ENCODE measurements around the gene CHRNB2.

CHRNB2 gene

GRCh38 chr1:154547105-154547732, 20.4 kb upstream of the CHRNB2 start:
- Mint-ChIP-seq H3K27ac (no peak overlapping the region), H3K27me3 (ENCODE audit: low read depth) (no peaks in the 10 kb centered on the region), H3K4me3 (no peak overlapping the region), H3K4me1 (ENCODE audit: low read depth) (peaks cover 12% of the 10 kb centered on the region), H3K9me3 (no peaks in the 10 kb centered on the region), H3K36me3 (ENCODE audit: low read depth) (peaks cover 21% of the 10 kb centered on the region)

DNA sequence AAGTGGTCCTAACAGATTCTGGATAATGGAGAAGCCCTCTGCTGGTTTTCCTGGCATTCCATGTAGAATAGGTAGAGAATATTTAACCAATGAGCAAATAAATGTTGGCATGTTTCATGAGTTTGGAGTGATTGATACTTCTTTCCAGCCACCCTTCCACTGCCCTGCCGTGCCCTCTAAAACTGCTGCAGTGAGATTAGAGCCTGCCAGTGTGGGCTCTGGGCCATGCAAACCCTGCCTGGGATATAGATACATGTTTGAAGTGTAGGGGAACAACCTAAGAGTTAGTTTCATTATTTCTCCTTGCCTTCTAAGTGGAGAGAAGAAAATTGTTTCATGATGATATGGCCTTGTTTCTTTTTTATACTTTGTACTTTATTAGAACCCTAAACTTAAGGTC, 19.6 kb upstream of the CHRNB2 start:
- peaks cover 14% of the 10 kb centered on the region for H3K4me1 Mint-ChIP-seq (ENCODE audit: low read depth)

DNA sequence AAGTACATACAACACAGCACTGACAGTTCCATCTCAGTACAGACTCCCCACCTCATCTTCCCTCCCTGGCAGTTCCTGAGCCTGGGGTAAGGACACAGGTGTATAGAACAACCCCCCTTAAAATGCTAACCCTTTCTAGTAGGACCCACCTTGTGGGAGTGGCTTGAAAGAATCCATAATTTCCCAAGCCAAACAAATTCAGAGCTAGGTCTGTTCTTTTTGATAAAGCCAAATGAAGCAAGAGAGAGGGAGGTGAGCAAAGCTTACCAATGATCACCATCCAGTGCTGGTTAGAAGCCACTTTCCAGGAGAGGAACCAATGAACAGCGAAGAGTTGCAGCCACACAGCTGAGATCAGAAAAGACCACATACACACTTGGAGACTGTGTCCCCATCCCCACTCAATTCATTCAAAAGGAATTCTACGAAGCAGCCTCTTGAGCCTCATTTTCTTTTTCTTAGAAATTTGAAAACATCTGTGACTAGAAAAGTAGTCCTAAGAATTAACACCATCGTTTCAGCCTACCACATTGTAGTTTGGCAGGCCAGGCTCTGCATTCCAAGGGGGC, 18.3 kb upstream of the CHRNB2 start:
- H3K4me1 Mint-ChIP-seq (ENCODE audit: low read depth), result peaks cover 17% of the 10 kb centered on the region
- H3K27me3 Mint-ChIP-seq (ENCODE audit: low read depth), result no peaks in the 10 kb centered on the region
- H3K9me3 Mint-ChIP-seq, result no peaks in the 10 kb centered on the region
- H3K36me3 Mint-ChIP-seq (ENCODE audit: low read depth), result peaks cover 35% of the 10 kb centered on the region
- H3K4me3 Mint-ChIP-seq, result no peak overlapping the region
- H3K27ac Mint-ChIP-seq, result no peak overlapping the region

More for the DNA sequence above, 19.6 kb upstream of the CHRNB2 start:
- Mint-ChIP-seq H3K36me3 (ENCODE audit: low read depth) (peaks cover 24% of the 10 kb centered on the region), H3K27ac (no peak overlapping the region), H3K27me3 (ENCODE audit: low read depth) (no peaks in the 10 kb centered on the region), H3K9me3 (no peaks in the 10 kb centered on the region), H3K4me3 (no peak overlapping the region)

DNA sequence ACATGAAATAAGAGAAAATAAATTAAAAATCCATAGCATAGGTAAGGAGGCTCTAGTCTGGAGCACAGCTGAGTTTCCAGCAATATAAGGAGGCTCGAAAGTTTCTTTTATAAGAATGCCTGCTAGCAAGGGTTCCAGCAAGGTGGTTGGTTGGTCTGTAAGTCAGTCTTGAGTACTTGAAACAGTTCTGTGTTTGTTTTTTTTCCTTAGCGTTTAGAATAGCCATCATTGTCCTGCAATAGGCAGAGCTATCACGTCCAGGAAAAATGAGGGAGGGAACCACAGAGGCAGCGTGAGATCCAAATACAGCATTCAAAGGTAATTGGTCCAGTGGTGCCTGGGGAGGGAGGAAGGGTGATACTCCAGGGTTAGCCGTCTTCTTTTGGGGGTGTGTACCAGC, 17.5 kb upstream of the CHRNB2 start:
- H3K4me3 Mint-ChIP-seq, result no peak overlapping the region
- H3K27ac Mint-ChIP-seq, result no peak overlapping the region
- peaks cover 42% of the 10 kb centered on the region for H3K36me3 Mint-ChIP-seq (ENCODE audit: low read depth)
- peaks cover 17% of the 10 kb centered on the region for H3K4me1 Mint-ChIP-seq (ENCODE audit: low read depth)
- H3K9me3 Mint-ChIP-seq, result no peaks in the 10 kb centered on the region
- no peaks in the 10 kb centered on the region for H3K27me3 Mint-ChIP-seq (ENCODE audit: low read depth)

DNA sequence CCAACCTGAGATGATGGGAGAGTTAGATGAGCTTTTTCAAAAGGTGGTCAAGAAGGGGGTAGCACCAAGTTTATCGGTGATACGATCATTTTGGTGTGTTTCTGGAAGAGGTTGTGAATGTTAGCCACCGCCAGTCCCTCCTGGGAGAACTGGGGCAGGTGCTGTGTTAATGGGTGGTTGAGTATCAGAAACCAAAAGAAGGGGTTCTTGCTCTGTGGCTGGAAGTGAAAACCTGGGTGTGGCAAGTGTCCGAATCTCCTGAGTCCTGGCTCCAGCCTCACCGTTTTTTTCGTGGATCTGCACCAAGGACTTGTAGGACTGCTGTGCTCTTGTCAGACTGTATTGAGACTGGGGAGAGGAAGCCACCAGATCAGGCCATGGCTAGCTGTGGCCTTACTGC, 16.9 kb upstream of the CHRNB2 start:
- Mint-ChIP-seq H3K36me3 (ENCODE audit: low read depth) (peaks cover 47% of the 10 kb centered on the region), H3K4me1 (ENCODE audit: low read depth) (peaks cover 17% of the 10 kb centered on the region), H3K4me3 (no peak overlapping the region), H3K27me3 (ENCODE audit: low read depth) (no peaks in the 10 kb centered on the region), H3K27ac (no peak overlapping the region), H3K9me3 (no peaks in the 10 kb centered on the region)

GRCh38 chr1:154551474-154551873, 16.1 kb upstream of the CHRNB2 start:
- H3K36me3 Mint-ChIP-seq (ENCODE audit: low read depth), result peaks cover 47% of the 10 kb centered on the region
- no peak overlapping the region for H3K4me3 Mint-ChIP-seq

GRCh38 chr1:154552036-154552435, 15.5 kb upstream of the CHRNB2 start:
- peaks cover 47% of the 10 kb centered on the region for H3K36me3 Mint-ChIP-seq (ENCODE audit: low read depth)
- H3K27me3 Mint-ChIP-seq (ENCODE audit: low read depth), result no peaks in the 10 kb centered on the region
- no peak overlapping the region for H3K4me3 Mint-ChIP-seq
- H3K4me1 Mint-ChIP-seq (ENCODE audit: low read depth), result peaks cover 30% of the 10 kb centered on the region
- no peak overlapping the region for H3K27ac Mint-ChIP-seq
- no peaks in the 10 kb centered on the region for H3K9me3 Mint-ChIP-seq

More at GRCh38 chr1:154551474-154551873, 16.1 kb upstream of the CHRNB2 start:
- peaks cover 25% of the 10 kb centered on the region for H3K4me1 Mint-ChIP-seq (ENCODE audit: low read depth)
- H3K9me3 Mint-ChIP-seq, result no peaks in the 10 kb centered on the region
- no peak overlapping the region for H3K27ac Mint-ChIP-seq
- no peaks in the 10 kb centered on the region for H3K27me3 Mint-ChIP-seq (ENCODE audit: low read depth)

DNA sequence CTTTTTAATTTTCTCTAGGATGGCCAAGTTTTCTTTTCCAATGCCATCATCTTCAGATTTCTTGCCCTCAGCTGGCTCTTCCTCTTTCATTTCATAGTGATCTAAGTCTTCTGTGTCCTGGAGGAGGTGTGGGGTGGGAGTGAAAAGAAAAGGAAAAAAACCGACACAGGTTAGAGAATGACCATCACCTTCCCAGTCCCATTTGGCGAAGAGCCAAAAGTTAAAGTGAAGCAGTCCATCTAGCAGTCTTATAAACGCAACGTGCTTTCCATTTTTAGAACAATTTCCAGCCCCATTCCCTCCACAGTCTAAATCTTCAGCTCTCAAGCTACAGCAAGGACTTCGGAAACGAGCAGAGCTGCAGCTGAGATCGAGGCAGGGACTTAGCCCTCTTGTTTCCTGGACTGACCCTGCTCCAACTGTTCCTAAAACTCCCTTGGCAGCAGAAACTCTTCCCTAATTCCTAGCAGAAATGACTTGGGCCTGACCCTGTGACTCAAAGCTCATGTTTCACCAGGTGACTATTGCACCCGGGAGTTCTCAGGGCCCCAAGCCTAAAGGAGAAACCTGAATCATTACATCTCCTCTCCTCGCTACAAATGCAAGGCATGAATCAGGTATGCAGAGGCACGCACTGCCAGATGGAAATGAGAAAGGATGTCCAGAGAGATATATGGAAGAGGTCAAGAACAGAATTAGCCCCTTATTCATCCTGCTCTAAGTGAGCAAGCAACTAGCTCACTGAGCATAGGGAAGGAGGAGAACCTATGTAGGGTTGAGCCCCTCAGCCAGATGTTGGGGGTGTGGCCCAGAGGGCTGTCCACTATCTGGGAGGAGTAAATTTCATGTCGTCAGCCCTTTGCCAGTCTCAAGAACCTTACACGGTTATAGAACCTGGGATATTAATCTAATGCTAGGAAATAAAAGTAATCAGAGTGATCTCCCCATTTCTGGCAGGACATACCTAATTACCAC, 14.2 kb upstream of the CHRNB2 start:
- H3K27ac Mint-ChIP-seq, result no peak overlapping the region
- no peak overlapping the region for H3K4me3 Mint-ChIP-seq
- H3K36me3 Mint-ChIP-seq (ENCODE audit: low read depth), result peaks cover 53% of the 10 kb centered on the region
- no peaks in the 10 kb centered on the region for H3K27me3 Mint-ChIP-seq (ENCODE audit: low read depth)
- no peaks in the 10 kb centered on the region for H3K9me3 Mint-ChIP-seq
- H3K4me1 Mint-ChIP-seq (ENCODE audit: low read depth), result peaks cover 38% of the 10 kb centered on the region

- H3K36me3 Mint-ChIP-seq (ENCODE audit: low read depth), result peaks cover 38% of the 10 kb centered on the region
- peaks cover 1% of the 10 kb centered on the region for H3K27me3 Mint-ChIP-seq (ENCODE audit: low read depth)
- peaks cover 39% of the 10 kb centered on the region for H3K4me1 Mint-ChIP-seq (ENCODE audit: low read depth)
- no peaks in the 10 kb centered on the region for H3K9me3 Mint-ChIP-seq
- peak overlapping the region; percentile 18 for H3K27ac Mint-ChIP-seq
- peak overlapping the region; percentile 99 for H3K4me3 Mint-ChIP-seq
These were observed 11.2 kb upstream of the CHRNB2 start for GRCh38 chr1:154556422-154556821.

DNA sequence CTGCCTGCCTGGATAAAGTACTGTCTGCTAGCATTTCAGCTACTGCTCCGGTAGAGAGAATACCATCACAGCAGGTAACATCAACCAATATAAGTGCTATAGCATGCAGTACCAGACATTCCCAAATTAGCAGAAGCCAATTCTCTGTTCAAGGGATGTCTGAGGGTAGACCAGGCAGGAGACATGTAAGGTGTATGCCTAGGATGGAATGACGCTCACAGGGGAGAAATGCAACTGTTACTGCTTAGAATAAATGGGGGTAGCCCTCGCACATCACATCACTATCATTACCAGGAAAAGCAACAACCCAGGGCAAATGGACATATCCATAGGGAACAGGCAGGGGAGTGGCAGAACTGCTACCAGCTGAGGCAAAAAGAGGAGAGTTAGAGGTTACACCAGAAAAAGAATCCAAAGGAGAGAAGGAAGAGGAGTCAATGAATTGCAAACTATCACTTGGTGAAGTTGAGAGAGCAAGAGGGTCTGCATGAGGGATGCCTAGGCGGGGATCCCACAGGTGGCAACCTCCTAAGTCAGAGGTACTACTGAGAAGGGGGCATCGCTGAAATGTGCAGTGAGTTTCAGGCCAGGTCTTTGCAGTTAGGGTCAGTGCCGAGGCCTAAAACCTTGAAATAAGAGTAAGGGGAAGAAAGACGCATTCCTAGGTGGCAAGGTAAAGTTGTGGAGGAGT, 10.2 kb upstream of the CHRNB2 start:
- peaks cover 39% of the 10 kb centered on the region for H3K4me1 Mint-ChIP-seq (ENCODE audit: low read depth)
- peaks cover 4% of the 10 kb centered on the region for H3K27me3 Mint-ChIP-seq (ENCODE audit: low read depth)
- H3K36me3 Mint-ChIP-seq (ENCODE audit: low read depth), result peaks cover 33% of the 10 kb centered on the region
- peak overlapping the region; percentile 91 for H3K27ac Mint-ChIP-seq
- H3K9me3 Mint-ChIP-seq, result no peaks in the 10 kb centered on the region
- peak overlapping the region; percentile 99 for H3K4me3 Mint-ChIP-seq

GRCh38 chr1:154557939-154558719, 9.4 kb upstream of the CHRNB2 start, which contains the start of gene UBE2Q1:
UBE2Q1 (minus strand) TSS chr1:154558662; CDS start chr1:154558553, 109 bp downstream.
- Mint-ChIP-seq H3K4me1 (ENCODE audit: low read depth) (peaks cover 36% of the 10 kb centered on the region), H3K4me3 (peak within 1 kb of the TSS; percentile 99), H3K9me3 (no peaks in the 10 kb centered on the region), H3K27me3 (ENCODE audit: low read depth) (peaks cover 4% of the 10 kb centered on the region), H3K36me3 (ENCODE audit: low read depth) (peaks cover 30% of the 10 kb centered on the region), H3K27ac (peak within 1 kb of the TSS; percentile 93)

GRCh38 chr1:154558720-154559465, 8.7 kb upstream of the CHRNB2 start:
- H3K9me3 Mint-ChIP-seq, result no peaks in the 10 kb centered on the region
- H3K4me1 Mint-ChIP-seq (ENCODE audit: low read depth), result peaks cover 35% of the 10 kb centered on the region
- H3K27me3 Mint-ChIP-seq (ENCODE audit: low read depth), result peaks cover 4% of the 10 kb centered on the region
- H3K36me3 Mint-ChIP-seq (ENCODE audit: low read depth), result peaks cover 22% of the 10 kb centered on the region
- peak overlapping the region; percentile 93 for H3K27ac Mint-ChIP-seq
- H3K4me3 Mint-ChIP-seq, result peak overlapping the region; percentile 92

- H3K27me3 Mint-ChIP-seq (ENCODE audit: low read depth), result peaks cover 4% of the 10 kb centered on the region
- no peaks in the 10 kb centered on the region for H3K9me3 Mint-ChIP-seq
- peak overlapping the region; percentile 92 for H3K4me3 Mint-ChIP-seq
- H3K4me1 Mint-ChIP-seq (ENCODE audit: low read depth), result peaks cover 34% of the 10 kb centered on the region
- H3K36me3 Mint-ChIP-seq (ENCODE audit: low read depth), result peaks cover 18% of the 10 kb centered on the region
- peak overlapping the region; percentile 93 for H3K27ac Mint-ChIP-seq
These were observed 8.0 kb upstream of the CHRNB2 start for GRCh38 chr1:154559466-154560044.
